K562 (cell line): ENCODE data around the gene POLR2H. TPM values are rescaled to one million over a fixed set of nuclear protein-coding genes. Genes with fewer than 3 reads are reported as not detected.

Experiments
- ATF1 ChIP-seq, 2 experiments: fragments of 450-650 bp in 1 of 2; IDR thresholded peaks; 2 replicates each; pipeline ENCODE4 v1.6.1; 2016; ENCODE audit warnings: missing compliant biosample characterization in 1 of 2, missing genetic modification characterization in 1 of 2
- E2F3 ChIP-seq: fragments of 250-450 bp; sonication (Bioruptor Pico); IDR thresholded peaks from 2 replicates; pipeline ENCODE4 v1.4.0; 2020; ENCODE audit warnings: mild to moderate bottlenecking
- MIER1 ChIP-seq: fragments of 450-650 bp; IDR thresholded peaks from 2 replicates; pipeline ENCODE4 v1.6.1; 2016; ENCODE audit warnings: antibody characterized with exemption, mild to moderate bottlenecking, low read depth
- POLR3A ChIP-seq: IDR thresholded peaks from 2 replicates; pipeline ENCODE4 v1.6.1; 2011; ENCODE audit warnings: borderline replicate concordance, mild to moderate bottlenecking, moderate library complexity; ENCODE audit not compliant: insufficient read length, insufficient read depth; ENCODE audit errors: extremely low read depth
- SETDB1 ChIP-seq: IDR thresholded peaks from one replicate; pipeline ENCODE4 v1.6.1; 2012; ENCODE audit warnings: low read length, control low read depth, inconsistent platforms
- SP1 ChIP-seq: sonication (generic); formaldehyde crosslinking; IDR thresholded peaks from 2 replicates; pipeline ENCODE4 v1.8.1; 2022; ENCODE audit warnings: mild to moderate bottlenecking, missing genetic modification reagents
- polyA plus RNA-seq, 8 experiments: library from polyadenylated mRNA; depleted of rRNA in 4 of 8; stranded (reverse) in 5 of 8; unstranded in 3 of 8; fragments of >200 nt; fragmentation: Nextera tagmentation in 2 of 8; fragmentation: Illumina TruSeq in 1 of 8; extraction: Ambion mirVana in 2 of 8; extraction: Trizol in 1 of 8; gene quantifications; 2 replicates each; pipeline versions ENCODE4 v1.2.1 to v1.2.3, GENCODE V29; 2011 to 2014; ENCODE audit warnings: inconsistent platforms in 1 of 8, missing spikeins in 1 of 8
- total RNA-seq, 7 experiments: library from RNA; depleted of rRNA in 6 of 7; stranded (reverse); fragments of >200 nt in 6 of 7; fragmentation: Illumina TruSeq in 2 of 7; extraction: Trizol in 2 of 7; gene quantifications; 2 replicates each; pipeline versions ENCODE4 v1.2.1 to v1.2.3, GENCODE V29; 2011 to 2021; ENCODE audit warnings: low replicate concordance in 1 of 7
- TF ChIP-seq, protein P1 (sequence below): fragments of 250-450 bp; sonication (Bioruptor Pico); IDR thresholded peaks from 2 replicates; pipeline ENCODE4 v1.5.0; 2021
- TF ChIP-seq, protein P2 (sequence below): fragments of 250-450 bp; sonication (Bioruptor Pico); IDR thresholded peaks from 2 replicates; pipeline ENCODE4 v1.4.0; 2020; ENCODE audit warnings: mild to moderate bottlenecking, moderate library complexity
- TF ChIP-seq, protein P3 (sequence below): sonication (generic); formaldehyde crosslinking; IDR thresholded peaks from 2 replicates; pipeline ENCODE4 v1.8.0; 2023; ENCODE audit warnings: missing genetic modification reagents, mild to moderate bottlenecking, borderline replicate concordance
- TF ChIP-seq, protein P4 (sequence below): sonication (generic); formaldehyde crosslinking; IDR thresholded peaks from 2 replicates; pipeline ENCODE4 v1.8.0; 2023; ENCODE audit warnings: mild to moderate bottlenecking, missing genetic modification reagents
- TF ChIP-seq, protein P5 (sequence below): fragments of 450-650 bp; formaldehyde crosslinking; IDR thresholded peaks from 2 replicates; pipeline ENCODE4 v1.4.0; 2020; ENCODE audit warnings: mild to moderate bottlenecking, moderate library complexity

POLR2H gene
- total and polyA plus RNA-seq, 9 of the 15 experiments (the other 6 are each of a cell fraction or from before 2014, with no cell fraction given) = 128 to 512 (median 220) TPM

DNA sequence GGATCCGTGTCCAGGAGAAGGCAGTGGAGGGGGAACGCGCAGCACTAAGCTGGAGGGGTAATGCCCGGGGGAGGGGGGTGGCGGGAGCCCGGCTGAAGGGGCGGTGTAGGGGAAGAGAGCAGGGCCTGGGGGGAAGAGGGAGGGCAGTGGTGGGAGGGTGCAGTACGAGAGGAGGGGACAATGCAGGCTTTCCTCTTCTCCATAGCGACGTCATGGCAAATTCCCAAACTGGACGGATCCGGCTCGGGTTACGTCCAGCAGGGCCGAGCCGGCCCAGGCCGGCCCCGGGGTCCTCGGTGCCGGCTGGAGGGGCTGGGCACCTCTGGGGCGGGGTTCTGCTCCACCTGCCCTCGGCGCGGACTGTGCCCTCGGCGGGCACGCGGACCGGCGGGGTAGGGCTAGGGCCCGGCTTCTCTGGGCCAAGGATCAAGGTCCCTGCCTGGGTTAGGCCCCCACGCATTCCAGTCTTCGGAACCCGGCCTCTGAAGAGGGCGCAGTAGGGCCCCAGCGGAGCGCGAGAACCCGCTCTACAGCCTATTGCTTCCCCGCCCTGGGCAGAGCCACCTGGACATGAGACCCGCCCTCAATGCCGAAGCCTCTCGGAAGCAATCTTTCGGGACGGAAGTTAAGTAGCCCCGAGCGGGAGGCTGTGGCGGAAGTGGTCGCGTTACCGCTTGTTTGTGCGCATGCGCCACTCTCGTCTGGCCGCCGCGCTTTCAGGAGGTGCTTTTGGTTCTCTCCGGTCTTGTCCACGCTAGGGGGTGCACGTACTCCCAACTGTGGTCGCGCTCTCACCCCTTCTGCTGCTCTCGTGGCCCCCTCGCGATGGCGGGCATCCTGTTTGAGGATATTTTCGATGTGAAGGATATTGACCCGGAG is 1.4 kb downstream of the POLR2H start (continued):
- TF ChIP-seq, protein P1, sequence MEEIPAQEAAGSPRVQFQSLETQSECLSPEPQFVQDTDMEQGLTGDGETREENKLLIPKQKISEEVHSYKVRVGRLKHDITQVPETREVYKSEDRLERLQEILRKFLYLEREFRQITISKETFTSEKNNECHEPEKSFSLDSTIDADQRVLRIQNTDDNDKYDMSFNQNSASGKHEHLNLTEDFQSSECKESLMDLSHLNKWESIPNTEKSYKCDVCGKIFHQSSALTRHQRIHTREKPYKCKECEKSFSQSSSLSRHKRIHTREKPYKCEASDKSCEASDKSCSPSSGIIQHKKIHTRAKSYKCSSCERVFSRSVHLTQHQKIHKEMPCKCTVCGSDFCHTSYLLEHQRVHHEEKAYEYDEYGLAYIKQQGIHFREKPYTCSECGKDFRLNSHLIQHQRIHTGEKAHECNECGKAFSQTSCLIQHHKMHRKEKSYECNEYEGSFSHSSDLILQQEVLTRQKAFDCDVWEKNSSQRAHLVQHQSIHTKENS (CRISPR knock-in tag) = no peak
- TF ChIP-seq SETDB1 (peak; percentile 71), SP1 (CRISPR knock-in tag) (peak; percentile 84), E2F3 (CRISPR knock-in tag) (no peak), MIER1 (no peak), ATF1 (CRISPR knock-in tag; IDR thresholded peaks at IDR 0.05) (no peak), ATF1 (tag; IDR thresholded peaks at IDR 0.05) (peak; percentile 71), POLR3A (no peak)
- TF ChIP-seq, protein P2, sequence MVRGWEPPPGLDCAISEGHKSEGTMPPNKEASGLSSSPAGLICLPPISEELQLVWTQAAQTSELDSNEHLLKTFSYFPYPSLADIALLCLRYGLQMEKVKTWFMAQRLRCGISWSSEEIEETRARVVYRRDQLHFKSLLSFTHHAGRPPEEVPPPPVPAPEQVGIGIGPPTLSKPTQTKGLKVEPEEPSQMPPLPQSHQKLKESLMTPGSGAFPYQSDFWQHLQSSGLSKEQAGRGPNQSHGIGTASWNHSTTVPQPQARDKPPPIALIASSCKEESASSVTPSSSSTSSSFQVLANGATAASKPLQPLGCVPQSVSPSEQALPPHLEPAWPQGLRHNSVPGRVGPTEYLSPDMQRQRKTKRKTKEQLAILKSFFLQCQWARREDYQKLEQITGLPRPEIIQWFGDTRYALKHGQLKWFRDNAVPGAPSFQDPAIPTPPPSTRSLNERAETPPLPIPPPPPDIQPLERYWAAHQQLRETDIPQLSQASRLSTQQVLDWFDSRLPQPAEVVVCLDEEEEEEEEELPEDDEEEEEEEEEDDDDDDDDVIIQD (CRISPR knock-in tag) = no peak
- TF ChIP-seq, protein P3, sequence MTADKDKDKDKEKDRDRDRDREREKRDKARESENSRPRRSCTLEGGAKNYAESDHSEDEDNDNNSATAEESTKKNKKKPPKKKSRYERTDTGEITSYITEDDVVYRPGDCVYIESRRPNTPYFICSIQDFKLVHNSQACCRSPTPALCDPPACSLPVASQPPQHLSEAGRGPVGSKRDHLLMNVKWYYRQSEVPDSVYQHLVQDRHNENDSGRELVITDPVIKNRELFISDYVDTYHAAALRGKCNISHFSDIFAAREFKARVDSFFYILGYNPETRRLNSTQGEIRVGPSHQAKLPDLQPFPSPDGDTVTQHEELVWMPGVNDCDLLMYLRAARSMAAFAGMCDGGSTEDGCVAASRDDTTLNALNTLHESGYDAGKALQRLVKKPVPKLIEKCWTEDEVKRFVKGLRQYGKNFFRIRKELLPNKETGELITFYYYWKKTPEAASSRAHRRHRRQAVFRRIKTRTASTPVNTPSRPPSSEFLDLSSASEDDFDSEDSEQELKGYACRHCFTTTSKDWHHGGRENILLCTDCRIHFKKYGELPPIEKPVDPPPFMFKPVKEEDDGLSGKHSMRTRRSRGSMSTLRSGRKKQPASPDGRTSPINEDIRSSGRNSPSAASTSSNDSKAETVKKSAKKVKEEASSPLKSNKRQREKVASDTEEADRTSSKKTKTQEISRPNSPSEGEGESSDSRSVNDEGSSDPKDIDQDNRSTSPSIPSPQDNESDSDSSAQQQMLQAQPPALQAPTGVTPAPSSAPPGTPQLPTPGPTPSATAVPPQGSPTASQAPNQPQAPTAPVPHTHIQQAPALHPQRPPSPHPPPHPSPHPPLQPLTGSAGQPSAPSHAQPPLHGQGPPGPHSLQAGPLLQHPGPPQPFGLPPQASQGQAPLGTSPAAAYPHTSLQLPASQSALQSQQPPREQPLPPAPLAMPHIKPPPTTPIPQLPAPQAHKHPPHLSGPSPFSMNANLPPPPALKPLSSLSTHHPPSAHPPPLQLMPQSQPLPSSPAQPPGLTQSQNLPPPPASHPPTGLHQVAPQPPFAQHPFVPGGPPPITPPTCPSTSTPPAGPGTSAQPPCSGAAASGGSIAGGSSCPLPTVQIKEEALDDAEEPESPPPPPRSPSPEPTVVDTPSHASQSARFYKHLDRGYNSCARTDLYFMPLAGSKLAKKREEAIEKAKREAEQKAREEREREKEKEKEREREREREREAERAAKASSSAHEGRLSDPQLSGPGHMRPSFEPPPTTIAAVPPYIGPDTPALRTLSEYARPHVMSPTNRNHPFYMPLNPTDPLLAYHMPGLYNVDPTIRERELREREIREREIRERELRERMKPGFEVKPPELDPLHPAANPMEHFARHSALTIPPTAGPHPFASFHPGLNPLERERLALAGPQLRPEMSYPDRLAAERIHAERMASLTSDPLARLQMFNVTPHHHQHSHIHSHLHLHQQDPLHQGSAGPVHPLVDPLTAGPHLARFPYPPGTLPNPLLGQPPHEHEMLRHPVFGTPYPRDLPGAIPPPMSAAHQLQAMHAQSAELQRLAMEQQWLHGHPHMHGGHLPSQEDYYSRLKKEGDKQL (CRISPR knock-in tag) = no peak
- TF ChIP-seq, protein P4, sequence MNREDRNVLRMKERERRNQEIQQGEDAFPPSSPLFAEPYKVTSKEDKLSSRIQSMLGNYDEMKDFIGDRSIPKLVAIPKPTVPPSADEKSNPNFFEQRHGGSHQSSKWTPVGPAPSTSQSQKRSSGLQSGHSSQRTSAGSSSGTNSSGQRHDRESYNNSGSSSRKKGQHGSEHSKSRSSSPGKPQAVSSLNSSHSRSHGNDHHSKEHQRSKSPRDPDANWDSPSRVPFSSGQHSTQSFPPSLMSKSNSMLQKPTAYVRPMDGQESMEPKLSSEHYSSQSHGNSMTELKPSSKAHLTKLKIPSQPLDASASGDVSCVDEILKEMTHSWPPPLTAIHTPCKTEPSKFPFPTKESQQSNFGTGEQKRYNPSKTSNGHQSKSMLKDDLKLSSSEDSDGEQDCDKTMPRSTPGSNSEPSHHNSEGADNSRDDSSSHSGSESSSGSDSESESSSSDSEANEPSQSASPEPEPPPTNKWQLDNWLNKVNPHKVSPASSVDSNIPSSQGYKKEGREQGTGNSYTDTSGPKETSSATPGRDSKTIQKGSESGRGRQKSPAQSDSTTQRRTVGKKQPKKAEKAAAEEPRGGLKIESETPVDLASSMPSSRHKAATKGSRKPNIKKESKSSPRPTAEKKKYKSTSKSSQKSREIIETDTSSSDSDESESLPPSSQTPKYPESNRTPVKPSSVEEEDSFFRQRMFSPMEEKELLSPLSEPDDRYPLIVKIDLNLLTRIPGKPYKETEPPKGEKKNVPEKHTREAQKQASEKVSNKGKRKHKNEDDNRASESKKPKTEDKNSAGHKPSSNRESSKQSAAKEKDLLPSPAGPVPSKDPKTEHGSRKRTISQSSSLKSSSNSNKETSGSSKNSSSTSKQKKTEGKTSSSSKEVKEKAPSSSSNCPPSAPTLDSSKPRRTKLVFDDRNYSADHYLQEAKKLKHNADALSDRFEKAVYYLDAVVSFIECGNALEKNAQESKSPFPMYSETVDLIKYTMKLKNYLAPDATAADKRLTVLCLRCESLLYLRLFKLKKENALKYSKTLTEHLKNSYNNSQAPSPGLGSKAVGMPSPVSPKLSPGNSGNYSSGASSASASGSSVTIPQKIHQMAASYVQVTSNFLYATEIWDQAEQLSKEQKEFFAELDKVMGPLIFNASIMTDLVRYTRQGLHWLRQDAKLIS (CRISPR knock-in tag) = peak; percentile 10; the same call in 1 of the 2 replicates
- TF ChIP-seq, protein P5, sequence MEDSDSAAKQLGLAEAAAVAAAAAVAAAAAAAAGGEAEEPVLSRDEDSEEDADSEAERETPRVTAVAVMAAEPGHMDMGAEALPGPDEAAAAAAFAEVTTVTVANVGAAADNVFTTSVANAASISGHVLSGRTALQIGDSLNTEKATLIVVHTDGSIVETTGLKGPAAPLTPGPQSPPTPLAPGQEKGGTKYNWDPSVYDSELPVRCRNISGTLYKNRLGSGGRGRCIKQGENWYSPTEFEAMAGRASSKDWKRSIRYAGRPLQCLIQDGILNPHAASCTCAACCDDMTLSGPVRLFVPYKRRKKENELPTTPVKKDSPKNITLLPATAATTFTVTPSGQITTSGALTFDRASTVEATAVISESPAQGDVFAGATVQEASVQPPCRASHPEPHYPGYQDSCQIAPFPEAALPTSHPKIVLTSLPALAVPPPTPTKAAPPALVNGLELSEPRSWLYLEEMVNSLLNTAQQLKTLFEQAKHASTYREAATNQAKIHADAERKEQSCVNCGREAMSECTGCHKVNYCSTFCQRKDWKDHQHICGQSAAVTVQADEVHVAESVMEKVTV (CRISPR knock-in tag) = peak; percentile 89
